HG03039 (cell line): Measurements from ENCODE around the gene RTF2.
"Not testable (repeated sequence)": the region's sequence is repeated elsewhere in the genome, so short reads cannot be mapped to it uniquely, and the experiment has no call there.

Source experiments
- ATAC-seq: cut with Tn5 transposase; IDR thresholded peaks from one replicate; pipeline ENCODE4 v1.9.1; 2021; ENCODE audit warnings: mild to moderate bottlenecking, moderate library complexity; ENCODE audit not compliant: unreplicated experiment

RTF2 gene

GRCh38 chr20:56483970-56484369 lies 15.5 kb downstream of the RTF2 start:
- ATAC-seq, result no peak

GRCh38 chr20:56487216-56487615 lies 18.8 kb downstream of the RTF2 start:
- no peak for ATAC-seq

DNA sequence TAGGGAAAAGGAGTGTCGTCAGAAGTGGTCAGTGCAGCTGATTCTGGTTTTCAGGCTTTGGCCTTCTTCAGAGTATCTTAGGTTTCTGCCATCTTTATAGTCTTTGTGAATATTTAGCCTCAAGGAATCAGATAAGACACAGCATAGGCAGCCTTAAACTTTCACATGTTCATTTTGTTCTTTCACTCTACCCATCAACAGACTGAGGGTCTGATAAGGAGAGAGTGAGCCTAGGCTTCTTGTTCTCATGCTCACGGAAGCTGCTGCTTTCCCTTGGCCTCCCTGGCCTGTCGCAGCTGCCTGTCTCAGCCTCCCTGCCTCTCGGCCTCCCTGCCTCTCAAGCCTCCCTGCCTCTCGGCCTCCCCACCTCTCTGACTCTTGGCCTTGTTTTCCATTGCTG lies 20.1 kb downstream of the RTF2 start:
- no peak for ATAC-seq

DNA sequence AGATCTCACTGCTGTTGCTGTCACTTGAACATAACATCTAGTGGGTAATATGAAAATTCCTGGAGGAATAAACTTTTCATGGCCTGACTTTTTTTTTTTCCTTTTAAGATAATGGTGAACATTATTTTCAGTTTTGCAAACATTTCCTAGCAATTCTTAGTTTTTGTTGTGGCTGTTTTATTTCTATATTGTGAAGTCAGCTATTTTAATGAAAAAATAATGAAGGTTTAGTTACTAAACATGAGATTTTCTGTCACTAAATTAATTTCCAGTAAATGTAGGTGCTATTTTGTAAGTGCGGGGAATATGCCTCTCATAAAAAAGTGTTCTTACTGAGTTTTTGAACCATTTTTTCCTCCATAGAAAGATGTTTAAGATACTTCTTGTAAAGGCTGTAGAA lies 32.7 kb downstream of the RTF2 start:
- ATAC-seq, result no peak

- ATAC-seq, result no peak
Observed at GRCh38 chr20:56503916-56504315, 35.5 kb downstream of the RTF2 start.

- ATAC-seq, result no peak
Observed at GRCh38 chr20:56504373-56505005, 36.1 kb downstream of the RTF2 start.

GRCh38 chr20:56506103-56506502 lies 37.7 kb downstream of the RTF2 start:
- ATAC-seq, result no peak

DNA sequence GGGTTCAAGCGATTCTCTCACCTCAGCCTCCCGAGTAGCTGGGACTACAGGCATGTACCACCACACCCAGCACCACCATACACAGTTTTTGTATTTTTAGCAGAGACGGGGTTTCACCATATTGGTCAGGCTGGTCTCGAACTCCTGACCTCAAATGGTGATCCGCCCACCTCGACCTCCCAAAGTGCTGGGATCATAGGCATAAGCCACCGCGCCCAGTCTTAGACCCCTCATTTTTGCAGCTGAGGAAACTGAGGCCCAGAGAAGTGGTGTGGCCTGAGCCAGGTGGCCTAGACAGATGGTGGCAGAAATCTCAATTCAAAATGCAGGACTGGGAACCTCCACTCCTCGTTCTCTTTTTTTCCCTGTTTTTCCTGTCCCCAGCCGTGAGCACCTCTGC lies 43.5 kb downstream of the RTF2 start:
- ATAC-seq, result no peak

DNA sequence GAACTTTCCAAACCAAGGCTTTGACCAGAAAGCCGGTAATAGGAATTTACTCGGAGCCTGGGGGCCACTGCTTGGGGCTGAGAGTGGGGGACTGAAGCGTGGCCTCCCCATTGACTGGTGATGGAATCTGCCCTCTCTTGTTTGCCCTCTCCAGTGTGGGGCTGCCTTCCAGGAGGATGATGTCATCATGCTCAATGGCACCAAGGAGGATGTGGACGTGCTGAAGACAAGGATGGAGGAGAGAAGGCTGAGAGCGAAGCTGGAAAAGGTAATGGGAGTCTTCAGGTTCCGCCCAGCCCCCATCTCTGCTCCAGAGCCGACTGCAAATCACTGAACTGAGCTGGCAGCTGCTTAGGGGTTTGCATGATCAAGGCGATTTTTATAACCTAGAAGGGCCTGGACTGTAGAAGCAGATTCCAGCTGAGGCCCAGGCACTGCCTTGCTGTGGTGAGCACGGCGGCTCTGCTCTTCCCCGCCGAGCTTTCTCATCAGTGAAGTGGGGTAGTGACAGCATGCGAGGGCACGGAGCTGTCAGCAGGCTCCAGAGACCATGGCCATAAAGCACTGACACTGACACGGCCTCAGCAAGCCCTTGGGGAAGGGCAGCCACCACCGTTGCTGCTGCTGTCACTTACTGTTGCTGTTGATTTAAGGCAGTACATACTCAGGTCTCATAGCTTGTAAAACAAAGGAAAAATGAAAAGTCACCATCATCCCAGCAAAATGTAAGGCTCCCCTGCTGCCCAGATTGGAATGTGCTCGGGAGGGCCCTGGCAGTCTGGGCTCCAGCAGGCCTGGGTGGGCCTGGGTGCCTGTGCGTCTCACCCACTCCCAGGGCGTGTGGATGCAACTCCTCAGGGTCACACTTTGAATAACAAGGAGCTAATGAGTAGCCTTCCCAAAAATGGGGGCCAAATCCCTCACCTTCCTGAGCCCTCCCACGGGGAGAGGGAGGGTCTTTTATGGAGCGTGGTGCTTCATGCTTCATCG lies 45.0 kb downstream of the RTF2 start:
- ATAC-seq, result no peak

DNA sequence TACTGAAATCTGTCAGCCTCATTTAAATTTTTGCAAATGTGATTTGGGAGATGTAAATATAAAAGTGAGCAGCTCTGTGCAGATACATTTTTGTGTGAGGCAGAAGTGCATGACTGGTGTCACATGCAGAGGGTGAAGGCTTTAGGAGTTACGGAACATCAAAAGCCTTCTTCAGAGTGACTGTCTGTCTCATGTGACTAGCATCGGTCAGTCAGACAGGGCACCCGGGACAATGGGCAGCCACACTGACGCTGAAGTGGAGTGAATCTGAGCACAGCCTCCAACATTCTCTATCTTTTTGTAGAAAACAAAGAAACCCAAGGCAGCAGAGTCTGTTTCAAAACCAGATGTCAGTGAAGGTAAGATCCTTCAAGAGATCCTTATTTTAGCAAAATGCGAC lies 48.2 kb downstream of the RTF2 start:
- no peak for ATAC-seq

- ATAC-seq, result no peak
Observed at GRCh38 chr20:56517211-56517610, 48.8 kb downstream of the RTF2 start.

DNA sequence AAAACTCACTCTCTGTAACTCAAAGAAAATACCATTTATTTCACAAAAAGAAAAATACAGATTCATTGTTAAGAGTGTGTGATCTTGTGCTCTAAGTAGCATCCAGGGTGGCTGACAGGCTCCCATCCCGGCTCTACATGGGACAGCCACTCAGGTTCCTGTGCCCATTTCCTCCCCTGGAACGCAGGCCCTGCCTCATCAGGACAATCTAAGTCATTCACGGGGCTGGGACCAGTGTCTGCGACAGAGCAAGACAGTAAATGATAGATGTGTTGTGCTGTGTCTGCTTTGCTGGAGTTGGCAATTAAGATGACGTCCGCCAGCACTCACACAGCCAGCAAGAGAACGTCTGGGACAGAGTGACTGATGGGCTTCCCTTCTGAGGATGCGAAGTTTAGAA lies 49.2 kb downstream of the RTF2 start:
- no peak for ATAC-seq

GRCh38 chr20:56518126-56518525 lies 49.7 kb downstream of the RTF2 start:
- ATAC-seq, result no peak

- no peak for ATAC-seq
Observed at GRCh38 chr20:56518721-56519398, 50.4 kb downstream of the RTF2 start.

- ATAC-seq, result no peak
Observed at GRCh38 chr20:56519551-56519950, 51.1 kb downstream of the RTF2 start.

GRCh38 chr20:56520180-56520579 lies 51.8 kb downstream of the RTF2 start:
- no peak for ATAC-seq

GRCh38 chr20:56520746-56521354 lies 52.4 kb downstream of the RTF2 start:
- not testable (repeated sequence) for ATAC-seq

DNA sequence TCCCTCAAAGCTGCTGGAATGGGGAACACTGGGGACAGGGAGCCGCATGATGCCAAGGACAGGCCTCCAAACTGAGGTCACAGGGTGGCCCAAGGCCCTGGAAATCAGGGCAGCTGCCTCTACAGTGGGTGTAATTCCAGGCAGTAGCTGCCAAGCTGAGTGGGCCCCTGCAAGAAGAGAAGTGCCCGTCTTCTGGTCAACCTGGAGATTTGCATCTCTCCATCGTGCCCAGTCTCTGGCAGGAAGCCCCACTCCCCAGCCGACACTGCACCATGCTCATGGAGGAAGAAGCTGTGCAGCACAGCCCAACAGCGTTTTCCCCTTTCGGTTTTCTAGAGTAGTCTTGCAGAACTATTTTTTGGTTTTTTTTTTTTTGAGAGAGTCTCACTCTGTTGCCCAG lies 53.9 kb downstream of the RTF2 start:
- no peak for ATAC-seq

DNA sequence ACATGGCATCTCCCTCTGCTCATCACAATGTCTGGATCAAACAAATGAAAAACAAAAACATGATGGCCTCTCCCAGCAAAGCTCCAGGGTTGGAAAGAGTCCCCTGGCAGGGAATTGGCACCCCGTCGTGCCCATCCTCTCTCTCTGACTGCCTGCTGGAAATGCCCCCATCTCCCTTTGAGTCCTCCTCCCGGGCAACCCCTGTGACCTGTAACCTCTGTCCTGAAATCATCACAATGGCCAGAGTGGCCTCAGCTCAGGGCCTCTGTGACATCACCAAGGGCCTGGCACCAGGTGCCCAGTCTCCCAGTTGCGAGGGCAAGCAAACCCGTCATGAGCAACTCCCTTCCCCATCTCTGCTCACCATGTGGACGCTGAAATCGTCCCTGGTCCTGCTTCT lies 56.0 kb downstream of the RTF2 start, which contains the start of gene FAM209A:
Gene FAM209A (plus strand): TSS at position 301 of the 400 bp plus-strand sequence. CDS start 65 bp downstream, at position 366.
- ATAC-seq, result not testable (repeated sequence)

DNA sequence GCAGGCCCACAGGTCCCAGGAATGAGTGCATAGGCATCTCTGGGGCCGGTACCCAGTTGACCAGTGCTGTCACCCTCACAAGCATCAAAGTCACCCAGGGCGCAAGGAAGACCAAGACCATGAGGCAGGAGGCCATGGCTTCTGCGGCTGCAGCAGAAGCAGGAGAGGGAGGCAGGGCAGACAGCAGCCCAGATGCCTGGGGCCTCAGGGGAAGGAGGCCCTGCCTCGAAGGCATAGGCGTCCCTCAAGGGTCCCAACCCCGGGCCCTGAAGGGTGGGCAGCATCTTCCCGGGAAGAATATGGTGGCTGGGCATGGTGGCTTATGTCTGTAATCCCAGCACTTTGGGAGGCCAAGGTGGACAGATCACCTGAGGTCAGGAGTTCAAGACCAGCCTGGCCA lies 59.1 kb downstream of the RTF2 start:
- no peak for ATAC-seq

DNA sequence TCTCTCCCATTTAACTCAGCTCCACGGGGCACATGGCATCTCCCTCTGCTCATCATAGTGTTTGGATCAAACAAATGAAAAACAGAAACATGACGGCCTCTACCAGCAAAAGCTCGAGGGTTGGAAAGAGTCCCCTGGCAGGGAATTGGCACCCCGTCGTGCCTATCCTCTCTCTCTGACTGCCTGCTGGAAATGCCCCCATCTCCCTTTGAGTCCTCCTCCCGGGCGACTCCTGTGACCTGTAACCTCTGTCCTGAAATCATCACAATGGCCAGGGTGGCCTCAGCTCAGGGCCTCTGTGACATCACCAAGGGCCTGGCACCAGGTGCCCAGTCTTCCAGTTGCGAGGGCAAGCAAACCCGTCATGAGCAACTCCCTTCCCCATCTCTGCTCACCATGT lies 64.5 kb downstream of the RTF2 start, which contains the start of gene FAM209B:
Gene FAM209B (plus strand): TSS at position 301 of the 400 bp plus-strand sequence. CDS start 96 bp downstream, at position 397.
- not testable (repeated sequence) for ATAC-seq
